NCI-H187 treated with DMSO at 0.1 percent for 48 hours (cell line): ENCODE results near the gene TFPI.

Experiments
- DNase-seq: peaks from one replicate; lab custom pipeline; 2025; lab: John Stamatoyannopoulos, UW

Gene TFPI

DNA sequence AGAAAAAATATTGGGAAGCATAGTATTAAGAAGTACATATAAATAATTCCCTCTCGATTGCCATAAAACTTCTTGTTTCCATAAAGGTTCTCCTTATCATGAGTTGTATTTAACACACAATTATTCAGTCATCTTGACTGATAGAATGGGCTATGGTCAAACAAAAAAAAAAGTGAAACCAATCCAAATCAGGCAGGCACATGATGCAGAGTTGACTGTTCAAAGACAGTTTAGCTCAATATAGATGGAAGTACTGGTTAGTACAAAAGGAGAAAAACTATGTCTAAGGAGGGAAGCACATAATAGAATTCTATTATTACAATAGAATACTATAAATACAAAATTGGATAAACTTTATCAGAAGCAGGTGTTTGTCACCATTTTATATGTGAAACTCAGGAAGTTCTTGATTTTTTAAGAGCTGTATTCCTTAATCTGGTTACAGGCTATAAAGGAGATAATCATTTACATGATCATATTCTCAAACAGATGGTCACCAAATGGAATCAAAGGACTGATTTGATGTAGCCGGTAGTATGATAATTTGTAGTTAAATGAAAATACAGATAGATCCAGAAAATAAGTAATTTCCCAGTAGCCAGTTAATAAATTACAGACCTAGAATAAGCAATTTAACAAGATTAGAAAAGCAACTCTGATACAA is 88.0 kb downstream of the TFPI start:
- no peak for DNase-seq

DNA sequence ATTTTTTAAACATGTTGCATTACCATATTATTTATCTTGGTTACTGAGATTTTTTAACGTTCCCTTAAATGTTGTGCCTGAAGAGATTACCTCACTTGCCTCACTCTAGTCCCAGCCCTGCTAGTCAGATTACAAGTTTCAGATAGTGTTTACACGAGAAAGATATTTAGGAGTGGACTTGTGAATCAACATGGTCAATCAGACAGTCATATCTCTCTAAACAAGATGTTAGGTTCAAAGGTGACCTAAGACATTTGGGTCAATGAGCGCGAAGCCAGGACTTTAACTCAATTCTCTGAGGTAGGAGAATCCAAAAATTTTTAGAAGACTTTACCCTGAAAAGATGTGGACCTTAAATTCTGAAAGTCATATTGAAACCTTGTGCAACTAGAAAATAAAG is 91.4 kb downstream of the TFPI start:
- DNase-seq, result no peak

DNA sequence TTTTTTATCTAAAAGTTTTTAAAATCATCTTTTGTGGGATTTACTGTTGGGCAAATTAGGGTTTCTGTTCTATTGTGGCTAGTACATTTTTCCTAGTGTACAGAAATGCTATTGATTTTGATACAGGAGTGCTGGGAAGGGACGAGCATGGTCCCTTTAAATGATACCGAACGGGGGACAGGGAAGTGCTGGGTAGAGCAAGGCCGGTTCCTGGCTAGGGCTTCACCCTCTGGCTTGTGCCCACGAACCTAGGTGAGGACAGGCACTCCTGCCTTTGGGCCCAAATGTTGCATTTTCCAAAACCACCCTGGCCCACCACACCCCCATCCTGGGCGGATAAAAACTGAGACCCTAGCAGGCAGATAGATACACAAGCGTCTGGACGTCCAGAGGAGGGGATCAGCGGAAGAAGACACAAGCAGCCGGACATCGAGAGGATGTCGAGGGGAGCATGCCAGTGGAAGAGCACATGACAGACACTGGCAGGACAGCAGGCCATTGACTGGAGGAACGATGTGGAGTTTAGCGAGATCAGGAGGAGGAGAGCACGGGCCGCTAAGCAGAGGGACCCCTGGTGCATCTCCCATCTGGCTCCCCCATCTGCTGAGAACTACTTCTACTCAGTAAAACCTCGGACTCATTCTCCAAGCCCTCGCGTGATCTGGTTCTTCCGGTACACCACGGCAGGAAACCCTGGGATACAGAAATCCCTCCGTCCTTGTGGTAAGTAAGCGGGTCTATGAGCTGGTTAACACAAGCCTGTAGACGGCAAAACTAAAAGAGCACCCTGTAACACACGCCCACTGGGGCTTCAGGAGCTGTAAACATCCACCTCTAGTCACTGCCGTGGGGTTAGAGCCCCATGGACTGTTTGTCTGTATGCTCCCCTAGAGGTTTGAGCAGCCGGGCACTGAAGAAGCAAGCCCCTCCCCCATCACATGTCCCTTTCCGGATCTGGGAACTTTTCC is 92.7 kb downstream of the TFPI start:
- DNase-seq, result no peak

DNA sequence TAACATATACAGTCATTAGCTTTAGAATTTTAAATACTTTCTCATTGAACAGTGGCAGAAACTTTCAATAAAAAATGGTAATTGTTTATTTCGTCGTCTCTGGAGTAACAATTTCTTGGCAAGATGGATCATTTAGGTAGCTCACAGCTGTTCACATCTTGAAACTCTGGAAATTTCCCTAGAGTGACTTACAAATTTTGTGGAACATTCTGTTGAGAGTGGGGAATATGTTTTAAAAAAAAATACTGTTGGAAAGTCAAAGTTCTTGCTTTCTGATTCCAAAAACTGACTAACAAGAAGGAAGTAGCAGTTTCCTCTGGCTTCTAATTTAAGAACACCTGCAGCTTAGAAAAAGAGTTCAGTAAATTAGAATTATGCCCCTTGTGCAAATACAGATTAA is 95.0 kb downstream of the TFPI start:
- no peak for DNase-seq

GRCh38 chr2:187453078-187453641 is 101.1 kb downstream of the TFPI start:
- no peak for DNase-seq

GRCh38 chr2:187451510-187451909 is 102.7 kb downstream of the TFPI start:
- no peak for DNase-seq

- no peak for DNase-seq
Measured at GRCh38 chr2:187447336-187447735, 106.9 kb downstream of the TFPI start.

GRCh38 chr2:187446711-187447110 is 107.5 kb downstream of the TFPI start:
- no peak for DNase-seq

DNA sequence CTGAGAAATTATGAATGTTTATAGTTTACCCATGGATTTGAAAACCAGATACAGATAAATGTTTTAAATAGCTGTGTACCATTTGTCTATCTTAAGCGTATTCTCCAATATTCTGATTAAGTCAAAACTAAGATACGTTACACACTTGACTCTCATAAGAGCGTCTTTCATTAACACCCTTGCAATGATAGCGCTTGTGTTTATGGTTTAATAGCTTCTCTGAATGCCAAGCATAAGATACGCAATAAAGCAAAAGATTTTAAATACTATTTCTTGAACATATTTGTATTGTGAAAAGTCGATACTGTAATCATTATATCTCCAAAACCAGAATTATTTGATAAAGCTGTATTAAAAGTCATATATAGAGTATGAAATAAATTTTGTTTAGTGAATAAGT is 109.2 kb downstream of the TFPI start:
- DNase-seq, result no peak

- DNase-seq, result no peak
Measured at GRCh38 chr2:187442778-187443177, 111.5 kb downstream of the TFPI start.

DNA sequence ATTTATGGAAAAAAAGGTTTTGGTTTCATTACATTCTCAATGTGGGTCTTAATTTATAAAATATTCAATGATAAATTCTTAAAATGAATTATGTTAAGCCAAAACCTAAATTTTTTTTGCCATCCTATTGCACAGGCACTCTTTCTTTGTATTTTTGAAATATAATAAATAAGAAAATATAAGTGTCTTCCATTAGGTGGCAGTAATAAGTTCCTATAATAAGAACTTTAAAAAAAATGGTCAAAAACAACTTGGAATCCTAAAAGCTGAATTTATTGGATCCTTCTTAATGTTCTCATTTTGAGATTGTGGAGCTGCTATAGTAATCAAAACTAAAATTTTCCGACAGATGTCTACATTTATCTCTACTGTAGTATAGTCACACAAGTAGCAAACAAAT is 111.9 kb downstream of the TFPI start:
- no peak for DNase-seq

DNA sequence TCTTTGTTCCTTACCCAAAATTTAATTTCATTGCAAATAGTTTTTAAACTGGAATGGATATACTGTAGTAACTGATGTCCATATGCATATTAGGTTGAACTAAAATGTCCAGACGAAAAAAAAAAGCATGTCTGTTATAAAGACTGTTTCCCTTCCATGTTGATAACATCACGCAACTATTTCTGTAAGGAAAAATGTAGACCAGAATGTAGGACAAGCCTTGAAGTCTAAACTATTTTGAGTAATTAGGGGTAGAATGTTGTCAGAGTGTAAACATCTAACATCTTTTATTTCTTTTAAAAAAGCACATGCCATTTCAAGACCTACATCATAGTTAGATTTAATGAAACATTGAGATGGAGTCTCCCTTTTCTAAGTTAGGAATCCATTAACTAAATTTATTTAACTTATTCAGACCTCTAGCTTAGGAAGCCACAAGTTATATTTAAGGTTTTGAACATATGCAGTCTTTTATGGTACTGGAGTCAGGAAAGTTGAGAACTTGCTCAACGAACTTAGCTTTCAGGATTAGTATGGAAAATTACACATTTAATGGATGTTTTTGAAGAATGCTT is 114.0 kb downstream of the TFPI start:
- DNase-seq, result no peak

GRCh38 chr2:187438455-187438854 is 115.8 kb downstream of the TFPI start:
- no peak for DNase-seq

DNA sequence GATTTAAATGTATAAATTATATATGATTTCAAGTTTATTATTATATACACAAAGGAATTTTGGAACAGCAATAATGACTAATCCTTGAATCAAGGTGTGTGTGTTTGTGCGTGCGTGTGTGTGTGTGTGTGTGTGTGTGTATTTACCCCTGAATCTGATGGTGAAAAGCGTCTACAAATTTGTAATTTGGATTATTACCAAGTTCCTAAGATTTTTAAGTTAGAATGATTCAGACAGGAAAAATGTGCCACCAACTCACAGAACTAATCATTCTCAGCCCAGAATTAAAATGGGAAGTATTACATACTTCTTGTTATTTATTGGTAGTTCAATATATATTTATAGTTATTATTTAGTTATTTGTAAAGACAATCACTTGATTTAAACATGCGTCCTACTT is 118.5 kb downstream of the TFPI start:
- no peak for DNase-seq

DNA sequence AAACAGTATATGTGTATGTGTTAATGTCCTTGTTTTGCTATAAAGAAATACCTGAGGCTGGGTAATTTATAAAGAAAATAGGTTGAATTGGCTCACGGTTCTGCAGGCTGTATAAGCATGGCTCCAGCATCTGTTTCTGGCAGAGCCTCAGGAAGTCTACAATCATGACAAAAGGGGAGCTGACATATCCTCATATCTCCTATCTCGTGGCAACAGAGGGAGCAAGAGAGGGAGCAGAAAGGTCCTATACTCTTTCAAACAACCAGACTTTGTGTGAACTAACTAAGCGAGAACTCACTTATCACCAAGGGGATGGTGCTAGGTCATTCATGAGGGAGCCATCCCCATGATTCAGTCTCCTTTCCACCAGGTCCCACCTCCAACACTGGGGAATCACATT is 119.2 kb downstream of the TFPI start:
- no peak for DNase-seq

DNA sequence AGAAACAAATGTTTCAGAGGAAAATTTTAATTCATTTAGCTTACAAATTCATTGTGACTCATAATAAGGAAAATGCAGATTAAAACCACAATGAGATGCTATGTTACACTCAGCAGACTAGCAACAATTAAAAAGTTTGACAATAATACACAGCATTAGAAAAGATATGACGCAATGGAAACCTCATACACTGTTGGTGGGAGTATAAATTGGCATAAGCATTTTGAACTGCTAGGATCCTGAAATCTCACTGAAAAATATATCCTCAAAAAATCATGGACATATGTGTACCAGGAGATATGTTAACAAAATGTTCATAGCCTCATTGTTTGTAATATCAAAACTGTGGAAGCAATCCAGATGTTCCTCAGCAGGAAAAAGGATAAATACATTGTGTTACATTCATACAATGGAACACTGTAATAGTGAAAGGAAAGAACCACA is 119.9 kb downstream of the TFPI start:
- no peak for DNase-seq

DNA sequence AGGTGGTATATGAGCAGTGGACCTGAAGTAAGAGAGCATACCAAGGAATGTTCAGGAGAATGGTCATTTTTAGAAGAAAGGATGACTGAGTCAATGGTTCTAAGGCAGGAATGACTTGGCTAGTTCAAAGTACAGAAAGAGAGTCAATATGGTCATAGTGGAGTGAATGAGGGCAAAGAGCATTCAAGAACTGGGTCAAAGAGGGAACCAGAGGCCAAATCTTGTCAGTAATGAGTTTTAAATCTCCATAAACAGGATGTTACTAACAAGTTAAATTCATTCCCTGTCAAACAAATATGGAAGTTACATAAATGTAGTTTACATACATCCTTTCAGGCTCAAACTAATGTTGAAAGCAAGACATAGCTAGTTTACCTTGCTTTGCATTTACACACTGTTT is 122.3 kb downstream of the TFPI start:
- DNase-seq, result no peak

GRCh38 chr2:187429989-187430388 is 124.2 kb downstream of the TFPI start:
- no peak for DNase-seq

DNA sequence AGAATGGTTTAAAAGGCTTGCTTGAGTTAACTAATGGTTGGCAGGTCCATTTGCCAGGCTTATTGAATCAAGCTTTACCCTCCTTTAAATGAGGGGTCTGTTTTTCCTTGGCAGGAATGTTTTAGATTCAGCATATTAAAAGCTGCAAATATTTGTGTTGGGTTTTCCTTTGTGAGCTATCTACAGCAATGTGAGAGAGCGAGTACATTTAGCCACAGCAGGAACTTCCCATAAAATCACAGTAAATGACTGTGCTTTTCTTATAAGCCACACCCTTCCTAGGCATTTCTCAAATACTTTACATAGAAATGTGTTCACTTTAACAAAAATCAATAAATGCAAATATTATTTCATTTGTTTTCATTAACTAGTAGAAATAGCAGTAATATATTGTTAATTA is 130.1 kb downstream of the TFPI start:
- no peak for DNase-seq

- DNase-seq, result no peak
Measured at GRCh38 chr2:187422282-187422681, 132.0 kb downstream of the TFPI start.

DNA sequence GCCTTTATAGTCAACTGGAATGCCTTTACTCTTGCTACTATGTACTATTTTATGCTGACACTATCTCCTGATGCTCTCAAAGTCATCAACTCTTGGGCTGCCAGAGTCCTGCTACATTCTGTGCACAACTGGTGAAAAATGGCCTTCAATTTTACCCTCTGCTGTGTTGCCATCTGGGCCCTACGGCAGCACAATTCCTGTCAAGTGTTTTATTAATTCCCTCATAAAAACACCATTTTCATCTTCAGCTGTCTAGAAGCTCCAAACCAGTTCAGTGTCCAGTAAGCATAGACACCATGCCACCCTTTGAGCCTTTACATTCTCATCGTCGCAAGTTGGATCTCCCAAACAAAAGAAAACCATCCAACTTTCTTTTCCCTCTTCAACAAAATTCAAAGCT is 132.7 kb downstream of the TFPI start:
- no peak for DNase-seq

DNA sequence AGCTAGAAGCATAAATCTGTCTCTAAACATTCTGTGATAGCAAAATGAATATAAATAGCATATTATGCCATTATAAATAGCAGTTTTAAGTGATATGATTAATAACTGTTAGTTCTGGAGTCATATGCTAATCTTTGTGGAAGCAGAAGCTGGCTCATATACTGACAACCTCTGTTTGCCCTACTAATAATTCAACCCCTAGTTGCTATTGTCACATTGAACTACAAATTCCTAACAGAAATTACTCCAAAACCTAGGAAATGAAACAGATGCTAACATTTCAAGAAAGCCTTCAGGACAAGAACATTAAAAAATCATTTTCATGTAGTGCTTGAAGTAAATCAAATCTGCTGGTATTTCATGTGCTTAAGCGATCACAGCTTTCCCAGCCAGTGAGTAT is 134.4 kb downstream of the TFPI start:
- no peak for DNase-seq

DNA sequence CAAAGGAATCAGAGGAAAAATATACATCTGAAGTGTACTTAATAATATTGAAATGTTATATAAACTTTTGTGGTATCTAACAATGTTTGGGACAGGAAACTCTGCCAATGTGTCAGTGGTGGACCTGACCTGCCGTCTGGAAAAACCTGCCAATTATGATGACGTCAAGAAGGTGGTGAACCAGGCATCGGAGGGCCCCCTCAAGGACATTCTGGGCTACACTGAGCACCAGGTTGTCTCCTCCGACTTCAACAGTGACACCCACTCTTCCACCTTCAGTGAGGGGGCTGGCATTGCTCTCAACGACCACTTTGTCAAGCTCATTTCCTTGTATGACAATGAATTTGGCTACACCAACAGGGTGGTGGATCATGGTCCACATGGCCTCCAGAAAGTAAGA is 138.8 kb downstream of the TFPI start:
- no peak for DNase-seq
